GM13976 (cell line): Measurements from ENCODE around the gene KNOP1.

Source experiments
- DNase-seq: peaks from one replicate; pipeline ENCODE4 v3.0.0; 2012; ENCODE audit warnings: low spot score
- CTCF ChIP-seq: IDR thresholded peaks from 2 replicates; pipeline ENCODE4 v1.5.1; 2012; ENCODE audit warnings: borderline replicate concordance, mild to moderate bottlenecking; ENCODE audit not compliant: insufficient read depth; ENCODE audit errors: extremely low read depth, missing control alignments, control extremely low read depth
- in situ Hi-C: fragments of 300-500 bp; cut with MboI; formaldehyde crosslinking; loops from one replicate; pipeline ENCODE4 v1.12.0; 2022; ENCODE audit warnings: low sequenced_read_pairs, mixed read lengths, inconsistent platforms; ENCODE audit not compliant: unreplicated experiment

Gene KNOP1

GRCh38 chr16:19703172-19703889 is 14.7 kb downstream of the KNOP1 start:
- no peak for DNase-seq
- TF ChIP-seq CTCF, result no peak
- in situ Hi-C loops, result no loop called here

- no peak for TF ChIP-seq CTCF
- in situ Hi-C loops, result no loop called here
- DNase-seq, result no peak
Measured at GRCh38 chr16:19701091-19701490, 16.9 kb downstream of the KNOP1 start.

- no peak for DNase-seq
- in situ Hi-C loops, result no loop called here
- TF ChIP-seq CTCF, result no peak
Measured at GRCh38 chr16:19700319-19700781, 17.7 kb downstream of the KNOP1 start.

- in situ Hi-C loops, result no loop called here
- no peak for DNase-seq
- no peak for TF ChIP-seq CTCF
Measured at GRCh38 chr16:19699472-19699871, 18.6 kb downstream of the KNOP1 start.

GRCh38 chr16:19698480-19699465 is 19.3 kb downstream of the KNOP1 start:
- no peak for DNase-seq
- TF ChIP-seq CTCF, result no peak
- in situ Hi-C loops, result no loop called here

GRCh38 chr16:19697756-19698318 is 20.2 kb downstream of the KNOP1 start:
- in situ Hi-C loops, result no loop called here
- DNase-seq, result no peak
- no peak for TF ChIP-seq CTCF
